HG03439 (cell line): ENCODE measurements around the gene BRAF.
"Not testable (repeated sequence)": the region's sequence is repeated elsewhere in the genome, so short reads cannot be mapped to it uniquely, and the experiment has no call there.

ENCODE experiments used
- ATAC-seq: cut with Tn5 transposase; IDR thresholded peaks from one replicate; pipeline ENCODE4 v1.9.1; 2021; ENCODE audit warnings: mild to moderate bottlenecking, moderate library complexity; ENCODE audit not compliant: unreplicated experiment

BRAF gene

GRCh38 chr7:140778568-140778967 lies 146.2 kb downstream of the BRAF start:
- no peak for ATAC-seq

- ATAC-seq: no peak
Measured at GRCh38 chr7:140774371-140774770, 150.4 kb downstream of the BRAF start.

DNA sequence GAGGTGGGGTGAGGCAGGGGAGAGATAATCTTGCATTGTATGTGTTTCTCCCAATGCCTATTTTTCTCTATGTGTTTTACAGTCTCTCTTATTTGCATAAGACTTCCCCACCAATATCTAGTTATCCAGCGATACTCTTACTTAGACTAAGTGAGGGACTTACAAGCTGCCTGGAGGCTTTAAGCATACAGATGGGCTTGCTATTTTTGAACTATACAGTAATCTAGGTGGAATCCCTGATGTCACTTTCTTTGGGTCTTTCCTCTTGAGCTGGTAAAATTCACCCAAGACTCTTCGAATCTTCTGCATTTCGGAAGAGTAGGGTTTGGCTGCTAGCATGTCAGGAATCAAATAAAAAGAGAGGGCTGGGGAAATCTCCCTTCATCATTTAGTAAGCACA lies 151.6 kb downstream of the BRAF start:
- no peak for ATAC-seq

DNA sequence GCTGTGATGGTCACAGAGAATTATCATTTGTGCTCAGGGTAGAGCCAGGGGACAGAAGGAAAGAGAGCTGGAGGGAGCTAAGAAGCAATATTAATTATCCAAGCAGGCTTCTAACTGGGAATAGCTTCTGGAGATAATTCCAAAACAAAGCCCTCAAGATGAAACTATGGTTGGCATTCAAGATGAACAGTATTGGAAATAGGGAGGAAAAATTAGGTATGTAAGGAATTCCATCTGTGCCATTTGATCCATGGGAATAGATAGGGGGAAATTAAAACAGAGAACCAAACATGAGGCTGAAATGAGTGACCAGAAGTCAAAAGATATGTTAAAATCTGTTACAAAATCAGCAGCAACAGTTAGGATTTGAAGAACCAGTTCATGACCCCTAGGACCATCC lies 152.9 kb downstream of the BRAF start:
- no peak for ATAC-seq

GRCh38 chr7:140769852-140770251 lies 154.9 kb downstream of the BRAF start:
- no peak for ATAC-seq

DNA sequence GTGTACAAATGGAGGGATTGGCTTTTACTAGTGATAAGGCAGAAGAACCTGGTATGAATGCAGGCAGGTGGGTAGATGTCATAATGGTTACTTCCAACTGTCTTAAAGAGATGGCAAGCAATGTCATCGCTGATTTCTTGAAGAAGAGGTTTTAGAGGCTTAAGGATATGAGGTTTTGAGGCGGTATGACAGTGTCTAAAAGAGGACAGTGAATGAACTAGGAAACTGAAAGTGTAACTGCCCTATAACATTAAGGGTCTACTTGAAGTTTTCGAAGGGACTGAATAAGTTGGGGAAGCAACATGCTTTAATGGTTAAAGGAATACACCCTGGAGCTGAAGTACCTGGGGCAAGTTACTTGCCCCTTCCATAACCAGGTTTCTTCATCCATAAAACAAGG lies 157.3 kb downstream of the BRAF start:
- no peak for ATAC-seq

DNA sequence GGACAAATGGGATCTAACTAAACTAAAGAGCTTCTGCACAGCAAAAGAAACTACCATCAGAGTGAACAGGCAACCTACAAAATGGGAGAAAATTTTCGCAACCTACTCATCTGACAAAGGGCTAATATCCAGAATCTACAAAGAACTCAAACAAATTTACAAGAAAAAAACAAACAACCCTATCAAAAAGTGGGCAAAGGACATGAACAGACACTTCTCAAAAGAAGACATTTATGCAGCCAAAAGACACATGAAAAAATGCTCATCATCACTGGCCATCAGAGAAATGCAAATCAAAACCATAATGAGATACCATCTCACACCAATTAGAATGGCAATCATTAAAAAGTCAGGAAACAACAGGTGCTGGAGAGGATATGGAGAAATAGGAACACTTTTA lies 159.3 kb downstream of the BRAF start:
- not testable (repeated sequence) for ATAC-seq

DNA sequence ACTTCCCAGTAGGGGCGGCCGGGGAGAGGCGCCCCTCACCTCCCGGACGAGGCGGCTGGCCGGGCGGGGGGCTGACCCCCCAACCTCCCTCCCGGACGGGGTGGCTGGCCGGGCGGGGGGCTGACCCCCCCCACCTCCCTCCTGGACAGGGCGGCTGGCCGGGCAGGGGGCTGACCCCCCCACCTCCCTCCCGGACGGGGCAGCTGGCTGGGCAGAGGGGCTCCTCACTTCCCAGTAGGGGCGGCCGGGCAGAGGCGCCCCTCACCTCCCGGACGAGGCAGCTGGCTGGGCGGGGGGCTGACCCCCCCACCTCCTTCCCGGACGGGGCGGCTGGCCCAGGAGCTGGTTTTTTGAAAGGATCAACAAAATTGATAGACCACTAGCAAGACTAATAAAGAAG lies 161.6 kb downstream of the BRAF start:
- ATAC-seq: not testable (repeated sequence)

DNA sequence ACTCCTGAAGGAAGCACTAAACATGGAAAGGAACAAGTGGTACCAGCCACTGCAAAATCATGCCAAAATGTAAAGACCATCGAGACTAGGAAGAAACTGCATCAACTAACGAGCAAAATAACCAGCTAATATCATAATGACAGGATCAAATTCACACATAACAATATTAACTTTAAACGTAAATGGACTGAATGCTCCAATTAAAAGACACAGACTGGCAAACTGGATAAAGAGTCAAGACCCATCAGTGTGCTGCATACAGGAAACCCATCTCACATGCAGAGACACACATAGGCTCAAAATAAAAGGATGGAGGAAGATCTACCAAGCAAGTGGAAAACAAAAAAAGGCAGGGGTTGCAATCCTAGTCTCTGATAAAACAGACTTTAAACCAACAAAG lies 163.4 kb downstream of the BRAF start:
- ATAC-seq: not testable (repeated sequence)

- no peak for ATAC-seq
Measured at GRCh38 chr7:140754506-140754905, 170.2 kb downstream of the BRAF start.

GRCh38 chr7:140752533-140752932 lies 172.2 kb downstream of the BRAF start:
- no peak for ATAC-seq

GRCh38 chr7:140746751-140747150 lies 178.0 kb downstream of the BRAF start:
- no peak for ATAC-seq

GRCh38 chr7:140745266-140746058 lies 179.3 kb downstream of the BRAF start:
- no peak for ATAC-seq

DNA sequence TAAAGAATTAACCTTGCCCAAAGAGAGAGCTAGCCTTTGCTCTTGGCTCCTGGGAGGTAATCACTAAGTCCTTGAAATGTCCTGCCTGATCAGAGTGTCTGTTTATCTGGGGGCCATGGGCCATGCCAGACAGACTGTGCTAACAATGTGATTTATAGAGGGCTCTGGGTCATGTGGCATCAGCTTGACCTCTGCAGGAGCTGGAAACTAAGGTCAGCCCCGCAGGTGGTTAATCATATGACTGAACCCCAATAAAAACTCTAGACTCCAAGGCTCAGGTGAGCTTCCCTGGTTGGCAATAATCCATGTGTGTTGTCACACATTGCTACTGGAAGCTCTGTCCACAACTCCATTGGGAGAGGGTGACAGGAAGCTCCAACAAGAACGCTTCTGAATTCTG lies 180.7 kb downstream of the BRAF start:
- ATAC-seq: no peak

DNA sequence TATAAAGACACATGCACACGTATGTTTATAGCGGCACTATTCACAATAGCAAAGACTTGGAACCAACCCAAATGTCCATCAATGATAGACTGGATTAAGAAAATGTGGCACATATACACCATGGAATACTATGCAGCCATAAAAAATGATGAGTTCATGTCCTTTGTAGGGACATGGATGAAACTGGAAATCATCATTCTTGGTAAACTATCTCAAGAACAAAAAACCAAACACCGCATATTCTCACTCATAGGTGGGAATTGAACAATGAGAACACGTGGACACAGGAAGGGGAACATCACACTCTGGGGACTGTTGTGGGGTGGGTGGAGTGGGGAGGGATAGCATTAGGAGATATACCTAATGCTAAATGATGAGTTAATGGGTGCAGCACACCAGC lies 181.5 kb downstream of the BRAF start:
- not testable (repeated sequence) for ATAC-seq

GRCh38 chr7:140738280-140738679 lies 186.4 kb downstream of the BRAF start:
- ATAC-seq: no peak

- no peak for ATAC-seq
Measured at GRCh38 chr7:140734729-140735128, 190.0 kb downstream of the BRAF start.

- ATAC-seq: no peak
Measured at GRCh38 chr7:140734096-140734495, 190.6 kb downstream of the BRAF start.

DNA sequence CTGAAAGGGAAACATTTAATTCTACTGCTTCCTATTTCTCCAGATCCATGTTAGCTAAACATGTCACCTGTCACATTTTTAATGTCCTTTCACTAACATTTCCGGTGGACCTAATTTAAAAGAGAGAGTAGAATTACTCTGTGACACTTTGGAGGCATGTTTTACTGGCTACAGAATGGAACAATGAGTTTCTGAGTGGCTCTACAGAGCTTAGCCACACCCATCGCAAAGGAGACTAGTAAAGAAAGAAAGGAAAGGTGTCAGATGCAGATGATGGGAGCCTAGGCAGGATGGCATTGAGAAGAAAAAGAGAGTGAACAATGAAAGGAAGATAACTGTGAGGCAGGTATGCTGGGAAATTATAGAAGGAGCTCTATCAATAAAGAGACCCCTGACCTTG lies 192.3 kb downstream of the BRAF start:
- ATAC-seq: no peak

- ATAC-seq: no peak
Measured at GRCh38 chr7:140726281-140726680, 198.4 kb downstream of the BRAF start.

DNA sequence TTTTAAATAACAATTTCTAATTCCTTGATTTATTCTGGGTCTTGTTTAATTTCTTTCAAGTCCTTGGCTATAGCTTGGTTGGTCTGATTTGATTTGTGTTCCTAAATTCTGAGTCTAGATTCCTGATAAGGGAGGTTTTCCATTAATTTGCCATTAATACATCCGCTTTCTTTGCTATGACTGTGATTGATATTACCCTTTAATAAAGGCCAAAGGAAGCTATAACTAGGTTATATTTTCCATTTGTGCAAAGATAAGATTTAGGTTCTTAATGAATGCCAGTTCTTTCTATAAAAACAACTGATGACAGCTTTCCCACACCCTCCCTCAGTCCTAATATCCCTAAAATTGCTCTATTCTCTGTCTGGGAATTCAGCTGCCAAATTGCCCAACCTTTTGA lies 200.0 kb downstream of the BRAF start:
- no peak for ATAC-seq

DNA sequence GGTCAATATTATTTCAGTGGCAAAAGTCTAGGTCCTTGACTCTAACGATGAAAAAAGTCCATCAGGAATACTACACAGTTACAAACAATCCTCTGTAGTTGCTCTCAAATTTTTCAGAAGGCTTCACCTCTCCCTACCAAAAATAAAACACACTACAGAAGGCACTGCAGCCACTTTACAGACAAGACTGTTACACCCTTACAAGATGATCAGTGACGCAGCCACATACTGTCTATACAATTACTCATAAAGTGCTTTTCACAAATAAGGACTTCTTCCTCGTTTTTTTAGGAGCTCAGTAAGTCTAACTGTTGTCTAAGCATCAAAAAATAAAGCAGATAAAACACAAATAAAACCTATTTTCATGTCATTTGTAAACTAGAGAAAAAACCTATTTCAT lies 201.2 kb downstream of the BRAF start:
- no peak for ATAC-seq

DNA sequence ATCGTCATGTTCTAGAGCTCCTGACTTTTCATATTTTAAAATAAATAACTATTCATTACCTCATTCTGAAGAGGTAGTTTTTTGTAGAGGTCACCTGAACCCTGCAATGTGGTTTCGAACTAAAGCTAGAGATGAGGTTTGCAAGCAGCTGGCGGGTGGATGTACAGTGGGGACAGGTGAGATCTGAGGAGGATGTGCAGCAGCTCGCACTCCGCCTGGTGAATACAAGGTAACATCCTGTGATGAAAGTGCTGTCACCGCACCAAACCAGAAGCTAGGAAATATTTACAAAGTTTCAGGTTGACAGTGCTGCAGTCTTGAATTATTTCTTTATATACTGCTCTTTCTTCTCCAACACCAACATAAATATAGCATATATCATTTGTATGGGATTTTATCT lies 201.7 kb downstream of the BRAF start:
- no peak for ATAC-seq
